ENCODE results near the gene SLC6A17.
A peak's percentile ranks its signal among the peaks of the same experiment; 100 is the strongest.

Gene SLC6A17

DNA sequence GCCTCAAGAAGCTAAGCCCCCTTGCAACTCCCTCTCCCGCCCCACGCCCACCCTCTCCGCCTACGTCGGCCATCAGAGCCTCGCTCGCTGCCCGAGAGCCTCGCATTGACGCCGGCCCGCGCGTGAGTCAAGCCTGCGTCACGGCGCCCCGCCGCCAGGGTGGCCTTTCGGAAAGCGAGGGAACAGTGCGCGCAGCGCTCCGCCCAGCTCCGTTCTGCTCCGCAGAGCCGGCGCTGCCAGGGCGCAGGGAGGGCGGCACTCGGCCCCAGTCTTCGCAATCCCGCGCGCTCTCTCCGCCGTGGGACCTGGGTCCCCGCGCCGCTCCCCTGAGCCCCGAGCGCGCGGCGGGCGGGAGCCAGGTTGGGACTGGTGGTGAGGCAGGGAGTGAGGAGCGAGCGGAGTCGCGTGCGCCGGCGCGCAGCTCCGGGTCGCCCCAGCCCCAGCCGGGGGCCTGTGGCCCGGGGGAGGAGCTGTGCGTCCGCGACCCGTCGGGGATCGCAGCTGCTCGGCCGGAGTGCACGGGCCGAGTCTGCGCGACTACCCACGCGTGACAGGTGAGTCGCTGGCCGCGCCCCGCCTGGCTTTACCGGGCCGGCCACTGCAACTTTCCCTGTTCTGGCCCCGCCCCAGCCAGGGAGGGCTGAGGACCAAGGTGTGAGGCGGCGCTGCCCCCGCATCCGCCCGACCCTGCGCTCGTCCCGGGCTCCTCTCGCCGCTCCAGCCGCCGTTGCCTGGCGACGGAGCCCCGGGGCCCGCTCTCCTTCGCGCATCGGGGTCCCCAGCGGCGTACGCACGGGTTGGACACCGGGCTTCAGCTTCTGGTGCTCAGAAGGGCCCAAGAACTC, at the start of gene SLC6A17:
Gene SLC6A17, plus strand, starts transcription at position 165 of the 845 bp plus-strand sequence. CDS start 16,436 bp downstream, outside the sequence.
- DNase-seq (ENCODE audit: low spot score): peak; percentile 89

- DNase-seq (ENCODE audit: low spot score): no peak
Measured at GRCh38 chr1:110102081-110102480, 48.2 kb upstream of the SLC6A17 start.

GRCh38 chr1:110106013-110106941, 44.0 kb upstream of the SLC6A17 start:
- peak; percentile 85 for DNase-seq (ENCODE audit: low spot score)

- DNase-seq (ENCODE audit: low spot score): no peak
Measured at GRCh38 chr1:110107867-110108469, 42.3 kb upstream of the SLC6A17 start.

- no peak for DNase-seq (ENCODE audit: low spot score)
Measured at GRCh38 chr1:110111081-110111480, 39.2 kb upstream of the SLC6A17 start.

DNA sequence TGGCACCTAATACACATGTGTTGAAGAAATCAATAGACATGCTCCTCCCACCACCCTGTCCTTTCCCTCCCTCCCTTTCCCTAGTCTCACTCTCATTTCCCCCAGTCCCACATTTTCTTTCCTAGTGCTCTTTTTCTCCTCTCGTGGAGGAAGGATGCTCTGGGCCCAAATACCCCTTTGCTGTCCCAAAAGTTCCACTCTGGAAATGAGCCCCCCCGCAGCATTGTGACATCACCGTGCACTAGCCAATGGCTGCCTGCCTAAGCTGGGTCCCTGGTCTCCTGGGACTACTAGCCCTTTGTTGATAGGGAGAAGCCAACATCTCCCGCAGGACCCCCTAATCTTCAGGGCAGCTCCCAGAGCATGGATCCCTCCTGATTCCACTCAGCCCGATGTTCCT, 38.2 kb upstream of the SLC6A17 start, which contains the start of gene UBL4B:
Gene UBL4B, plus strand, starts transcription at position 301 of the 400 bp plus-strand sequence. Its CDS starts 92 bp downstream, at position 393.
- DNase-seq (ENCODE audit: low spot score): no peak

GRCh38 chr1:110112656-110113055, 37.6 kb upstream of the SLC6A17 start:
- no peak for DNase-seq (ENCODE audit: low spot score)

- no peak for DNase-seq (ENCODE audit: low spot score)
Measured at GRCh38 chr1:110113551-110113950, 36.7 kb upstream of the SLC6A17 start.

- no peak for DNase-seq (ENCODE audit: low spot score)
Measured at GRCh38 chr1:110114173-110114572, 36.1 kb upstream of the SLC6A17 start.

DNA sequence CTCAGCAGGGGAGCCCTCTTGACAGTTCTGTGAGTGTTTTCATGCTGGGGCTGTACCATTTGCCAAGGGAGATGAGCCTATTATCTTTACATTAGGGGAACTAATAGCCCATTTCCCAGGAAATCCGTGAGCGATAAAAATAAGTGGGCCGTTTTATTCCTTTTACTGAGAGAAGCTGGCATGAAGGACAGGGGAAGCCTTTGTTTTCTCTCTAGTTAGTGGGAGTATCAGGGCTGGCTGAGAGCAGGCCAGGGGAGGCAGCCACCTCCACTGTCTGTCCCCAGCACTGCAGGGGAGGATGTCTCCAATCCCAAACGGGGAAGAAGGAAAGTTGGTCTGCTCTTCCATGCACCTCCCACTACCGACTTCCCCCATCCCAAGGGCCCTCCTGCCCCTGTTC, 35.5 kb upstream of the SLC6A17 start:
- no peak for DNase-seq (ENCODE audit: low spot score)

- peak; percentile 49 for DNase-seq (ENCODE audit: low spot score)
Measured at GRCh38 chr1:110118636-110119396, 31.5 kb upstream of the SLC6A17 start.

DNA sequence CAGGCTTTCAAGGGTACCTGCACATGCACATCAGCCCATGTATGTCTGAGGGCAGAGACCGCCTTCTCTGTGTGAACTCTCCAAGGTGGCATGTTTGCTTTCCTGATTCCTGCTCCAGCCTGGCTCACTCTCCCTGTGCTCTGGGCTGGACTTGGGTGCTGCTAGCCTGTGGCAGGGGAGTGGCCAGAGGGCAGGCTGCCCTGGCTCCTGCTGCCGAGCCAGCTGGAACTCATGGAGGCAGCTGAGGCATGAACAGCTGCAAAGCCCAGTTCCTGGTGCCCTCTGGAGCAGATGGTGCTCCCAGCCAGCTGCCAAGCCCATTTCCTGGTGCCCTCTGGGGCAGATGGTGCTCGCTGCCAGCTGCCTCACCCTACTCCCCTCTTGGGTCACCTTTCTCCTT, 30.5 kb upstream of the SLC6A17 start:
- no peak for DNase-seq (ENCODE audit: low spot score)

- no peak for DNase-seq (ENCODE audit: low spot score)
Measured at GRCh38 chr1:110120960-110121561, 29.2 kb upstream of the SLC6A17 start.

- peak; percentile 50 for DNase-seq (ENCODE audit: low spot score)
Measured at GRCh38 chr1:110123224-110123623, 27.1 kb upstream of the SLC6A17 start.

DNA sequence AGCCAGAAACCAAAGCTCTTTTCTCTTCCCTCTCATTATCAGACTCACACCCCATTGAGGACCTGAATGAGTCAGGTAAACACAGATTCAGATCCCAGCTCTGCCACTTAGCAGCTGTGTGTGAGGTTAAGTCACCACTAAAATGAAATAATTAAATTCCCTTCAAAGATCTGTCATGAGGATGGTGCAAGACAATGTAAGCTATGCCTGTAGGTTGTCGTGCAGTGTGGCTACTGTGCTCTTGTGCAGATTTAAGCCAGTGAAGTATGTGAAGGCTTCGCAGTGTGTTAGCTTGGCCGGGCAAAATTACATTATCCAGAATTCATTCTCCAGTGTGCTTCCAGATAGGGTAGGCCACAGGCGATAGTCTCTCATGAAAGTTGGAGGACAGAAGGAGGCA, 24.5 kb upstream of the SLC6A17 start:
- no peak for DNase-seq (ENCODE audit: low spot score)

DNA sequence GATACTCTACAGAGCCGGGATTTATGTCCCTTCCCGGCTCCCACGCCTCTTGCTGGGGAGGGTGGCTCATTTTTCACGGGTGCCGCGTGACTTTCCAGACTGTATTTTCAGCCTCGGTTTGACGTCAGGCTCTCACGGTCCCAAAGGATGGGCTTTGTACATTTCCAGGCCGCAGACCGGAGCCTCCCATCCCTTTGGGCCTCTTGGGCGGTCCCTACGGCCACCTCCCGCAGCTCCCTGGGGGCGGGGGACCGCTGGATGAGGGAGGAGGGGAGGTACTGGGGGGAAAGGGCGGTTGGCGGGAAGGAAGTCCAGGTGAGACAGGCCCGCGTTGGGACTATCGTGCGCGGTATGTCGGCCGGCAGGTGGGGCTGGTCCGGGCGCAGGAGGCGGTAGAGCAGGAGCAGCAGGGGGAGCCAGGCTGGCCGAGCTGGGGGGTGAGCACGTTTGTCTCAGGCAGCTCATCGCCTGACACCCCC, 20.1 kb upstream of the SLC6A17 start:
- DNase-seq (ENCODE audit: low spot score): no peak

DNA sequence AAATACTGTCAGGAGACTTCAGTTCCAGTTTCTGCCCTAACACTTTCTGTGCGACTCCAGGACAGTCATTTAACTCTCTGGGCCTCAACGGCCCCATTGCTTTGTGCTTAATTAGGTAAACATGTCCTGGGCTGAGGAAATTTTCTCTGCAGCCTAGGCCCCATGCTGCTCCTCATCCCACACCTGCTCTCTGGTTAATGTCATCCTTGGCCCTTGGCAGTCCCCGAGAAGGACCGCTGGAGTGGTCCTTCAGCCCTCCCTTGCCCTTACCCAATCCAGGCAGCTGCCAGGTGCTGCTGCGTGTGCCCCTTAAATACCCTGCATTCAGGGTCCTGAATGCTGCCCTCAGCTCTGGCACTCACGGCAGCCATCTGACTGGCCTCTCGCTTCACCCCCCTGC, 19.3 kb upstream of the SLC6A17 start:
- DNase-seq (ENCODE audit: low spot score): no peak

- DNase-seq (ENCODE audit: low spot score): no peak
Measured at GRCh38 chr1:110132682-110133081, 17.6 kb upstream of the SLC6A17 start.

DNA sequence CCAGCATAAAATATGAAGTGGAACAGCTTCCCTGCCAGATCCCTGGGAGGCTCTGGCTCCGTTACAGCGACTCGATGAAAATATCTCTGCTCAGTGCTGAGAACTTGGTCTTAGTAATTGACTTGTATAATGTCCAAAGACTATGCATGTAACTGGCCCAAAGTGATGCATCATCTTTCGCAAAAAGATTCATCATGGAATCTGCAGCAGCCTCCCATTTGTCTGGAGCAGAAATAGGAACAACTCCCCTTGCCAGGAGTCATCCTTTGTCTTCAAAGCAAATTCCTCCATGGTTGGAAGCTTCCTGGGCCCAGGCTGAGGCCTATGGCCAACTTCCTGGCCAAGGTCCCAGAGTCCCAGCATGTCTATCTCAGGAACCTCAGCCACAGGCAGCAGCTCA, 16.9 kb upstream of the SLC6A17 start:
- no peak for DNase-seq (ENCODE audit: low spot score)

- DNase-seq (ENCODE audit: low spot score): no peak
Measured at GRCh38 chr1:110134050-110134595, 16.2 kb upstream of the SLC6A17 start.

DNA sequence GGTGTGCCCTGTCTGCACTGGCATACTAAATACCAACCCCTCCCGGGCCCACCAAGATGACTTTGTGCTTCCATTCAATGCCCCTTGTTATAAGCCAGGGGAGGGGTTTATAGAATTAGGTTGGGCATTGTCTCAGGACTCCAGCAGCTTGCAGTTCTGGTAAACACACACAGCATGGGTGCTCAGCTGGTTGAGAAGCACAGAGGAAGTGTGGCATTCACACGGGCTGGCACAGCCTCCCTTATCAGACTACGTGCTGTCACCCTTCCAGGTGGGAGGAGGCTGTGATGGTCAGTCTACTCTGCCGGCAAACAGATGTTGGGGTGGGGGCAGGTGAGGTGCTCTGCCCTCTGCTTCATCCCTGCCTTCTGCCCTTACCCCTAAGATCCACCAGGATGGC, 15.0 kb upstream of the SLC6A17 start:
- DNase-seq (ENCODE audit: low spot score): no peak
